HL-60/S4 treated with retinoic acid at 250 ng/mL for 4 days and 3 days (cell line): ENCODE data around the gene OR4X1.
"Not testable (repeated sequence)": the region's sequence is repeated elsewhere in the genome, so short reads cannot be mapped to it uniquely, and the experiment has no call there.

ENCODE experiments used
- in situ Hi-C: fragments of 300-500 bp; cut with MboI; formaldehyde crosslinking; loops from 2 replicates; pipeline ENCODE4 v1.7.0; 2022; ENCODE audit warnings: low sequenced_read_pairs

Gene OR4X1, protein sequence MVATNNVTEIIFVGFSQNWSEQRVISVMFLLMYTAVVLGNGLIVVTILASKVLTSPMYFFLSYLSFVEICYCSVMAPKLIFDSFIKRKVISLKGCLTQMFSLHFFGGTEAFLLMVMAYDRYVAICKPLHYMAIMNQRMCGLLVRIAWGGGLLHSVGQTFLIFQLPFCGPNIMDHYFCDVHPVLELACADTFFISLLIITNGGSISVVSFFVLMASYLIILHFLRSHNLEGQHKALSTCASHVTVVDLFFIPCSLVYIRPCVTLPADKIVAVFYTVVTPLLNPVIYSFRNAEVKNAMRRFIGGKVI

DNA sequence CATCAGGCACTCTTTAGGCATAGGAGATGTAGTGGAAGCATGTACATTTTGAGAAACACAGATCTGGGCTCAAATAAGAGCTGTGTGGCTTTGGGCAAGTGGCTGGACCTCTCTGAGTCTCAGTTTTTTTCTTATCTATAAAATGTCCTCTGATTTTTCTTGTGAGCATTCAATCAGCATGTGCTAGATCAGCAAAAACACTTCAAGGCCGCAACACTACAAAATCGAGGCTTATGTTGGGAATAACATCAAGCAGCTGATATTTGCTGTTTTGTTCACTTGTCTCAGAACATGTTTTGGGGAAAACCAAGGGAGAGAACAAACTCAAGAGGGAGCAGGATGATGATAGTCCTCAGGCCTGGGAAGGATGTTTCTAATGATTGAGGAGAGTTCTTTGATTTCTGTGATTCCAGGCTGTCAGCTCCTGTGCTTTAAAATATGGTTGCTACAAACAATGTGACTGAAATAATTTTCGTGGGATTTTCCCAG, at the start of gene OR4X1:
TSS of gene OR4X1 (plus strand) at position 439 of the 489 bp plus-strand sequence. CDS start at position 439, 0 bp downstream.
- in situ Hi-C loops = no loop called here

DNA sequence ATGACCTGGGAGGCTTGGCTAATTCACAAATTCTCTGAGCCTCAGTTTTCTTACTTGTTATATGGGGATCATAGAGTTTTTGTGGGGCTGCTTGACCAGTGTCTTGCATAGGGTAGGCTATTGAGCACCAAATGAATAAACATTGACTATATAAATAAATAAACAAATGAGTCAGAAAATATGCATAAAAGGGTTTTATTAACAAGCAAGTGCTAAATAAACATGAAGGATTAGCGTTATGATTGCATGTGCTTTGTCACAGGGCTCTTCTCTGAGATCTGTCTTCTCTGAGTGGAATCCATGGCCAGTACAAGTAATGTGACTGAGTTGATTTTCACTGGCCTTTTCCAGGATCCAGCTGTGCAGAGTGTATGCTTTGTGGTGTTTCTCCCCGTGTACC, 47.2 kb upstream of the OR4X1 start, which contains the start of gene OR4B1:
TSS of gene OR4B1 (plus strand) at position 301 of the 400 bp plus-strand sequence. CDS start at position 301, 0 bp downstream.
- in situ Hi-C loops = no loop called here

DNA sequence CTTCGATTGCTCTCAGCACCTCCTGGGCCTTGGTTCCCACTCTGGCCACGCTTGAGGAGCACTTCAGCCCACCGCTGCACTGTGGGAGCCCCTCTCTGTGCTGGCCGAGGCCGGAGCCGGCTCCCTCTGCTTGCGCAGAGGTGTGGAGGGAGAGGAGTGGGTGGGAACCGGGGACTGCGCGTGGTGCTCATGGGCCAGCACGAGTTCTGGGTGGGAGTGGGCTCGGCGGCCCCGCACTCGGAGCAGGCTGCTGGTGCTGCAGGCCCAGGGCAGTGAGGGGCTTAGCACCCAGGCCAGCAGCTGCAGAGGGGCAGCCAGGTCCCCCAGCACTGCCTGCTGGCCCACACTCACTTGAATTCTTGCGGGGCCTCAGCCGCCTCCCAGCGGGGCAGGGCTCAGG, 34.9 kb upstream of the OR4X1 start:
- in situ Hi-C loops = no loop called here

DNA sequence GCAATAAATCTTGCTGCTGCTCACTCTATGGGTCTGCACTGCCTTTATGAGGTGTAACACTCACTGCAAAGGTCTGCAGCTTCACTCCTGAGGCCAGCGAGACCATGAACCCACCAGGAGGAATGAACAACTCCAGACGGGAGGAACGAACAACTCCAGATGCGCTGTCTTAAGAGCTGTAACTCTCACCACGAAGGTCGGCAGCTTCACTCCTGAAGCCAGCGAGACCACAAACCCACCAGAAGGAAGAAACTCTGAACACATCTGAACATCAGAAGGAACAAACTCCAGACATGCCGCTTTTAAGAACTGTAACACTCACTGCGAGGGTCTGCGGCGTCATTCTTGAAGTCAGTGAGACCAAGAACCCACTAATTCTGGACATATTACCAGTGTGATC, 33.6 kb upstream of the OR4X1 start:
- in situ Hi-C loops = not testable (repeated sequence)

DNA sequence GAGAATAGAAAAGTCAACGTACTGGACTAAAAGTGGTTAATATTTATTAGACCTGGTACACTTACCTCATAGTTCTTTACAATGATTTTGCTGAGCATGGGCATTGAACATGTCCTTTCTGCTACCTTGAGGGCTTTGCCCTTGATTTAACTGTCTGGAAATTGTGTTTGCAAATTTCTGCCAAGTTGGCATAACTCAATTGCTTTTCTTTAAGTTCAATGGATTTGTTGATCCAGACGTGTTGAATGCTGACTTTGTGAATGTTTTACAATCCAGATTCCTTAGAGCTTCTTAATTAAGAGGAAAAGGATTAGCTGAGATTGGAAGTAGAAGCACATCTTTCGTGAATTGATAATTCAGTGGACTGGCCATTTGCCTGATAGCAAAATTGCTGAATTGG, 25.9 kb upstream of the OR4X1 start:
- in situ Hi-C loops = no loop called here

DNA sequence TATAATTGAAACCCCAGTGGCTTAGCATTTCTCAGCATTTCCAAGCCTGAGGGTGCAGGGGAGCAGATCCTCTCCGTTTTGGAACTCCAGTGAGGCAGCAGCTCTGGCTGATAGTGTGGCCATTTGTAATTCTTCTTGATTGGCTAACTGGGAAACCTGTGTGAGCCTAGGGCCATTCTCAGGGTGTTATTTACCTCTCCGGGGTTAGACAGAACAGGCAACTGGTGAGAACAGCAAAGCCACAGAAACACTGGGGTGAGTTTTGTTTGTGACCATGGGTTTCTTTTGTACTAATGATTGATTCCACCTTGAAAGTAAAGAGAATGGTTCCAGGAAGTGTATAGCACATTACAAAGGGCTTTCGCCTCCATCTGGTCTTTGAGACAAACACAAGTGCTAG, 21.2 kb upstream of the OR4X1 start:
- in situ Hi-C loops = no loop called here

DNA sequence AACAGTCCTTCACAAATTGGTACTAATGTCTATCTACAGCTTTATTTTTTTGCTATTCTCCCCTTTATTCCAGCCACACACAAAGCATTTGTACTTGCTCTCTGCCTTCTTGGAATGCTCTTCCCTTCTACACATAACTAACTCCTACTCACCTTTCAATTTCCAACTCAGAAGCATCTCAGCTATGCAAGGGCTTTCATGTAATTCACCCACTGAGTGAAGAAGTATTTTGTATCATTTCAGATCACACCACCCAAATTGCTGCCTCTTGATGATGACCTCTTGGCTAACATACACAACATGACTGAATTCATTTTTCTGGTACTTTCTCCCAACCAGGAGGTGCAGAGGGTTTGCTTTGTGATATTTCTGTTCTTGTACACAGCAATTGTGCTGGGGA, 18.9 kb upstream of the OR4X1 start, which contains the start of gene OR4X2:
TSS of gene OR4X2 (plus strand) at position 301 of the 400 bp plus-strand sequence. CDS start at position 301, 0 bp downstream.
- in situ Hi-C loops = no loop called here

DNA sequence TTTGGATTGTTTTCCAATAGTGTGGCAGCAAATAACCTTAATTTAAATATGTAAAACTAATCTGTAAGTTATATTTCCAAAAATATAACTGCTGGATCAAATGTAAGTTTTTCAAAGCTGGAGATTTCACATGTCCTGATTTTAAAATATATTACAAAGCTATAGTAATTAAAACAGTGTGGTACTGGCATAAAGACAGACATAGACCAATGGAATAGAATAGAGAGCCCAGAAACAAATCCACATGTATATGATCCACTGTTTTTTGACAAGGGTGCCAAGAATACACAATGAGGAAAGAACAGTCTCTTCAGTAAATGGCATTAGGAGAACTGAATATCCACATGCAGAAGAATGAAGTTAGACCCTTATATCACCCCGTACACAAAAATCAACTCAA, 14.8 kb upstream of the OR4X1 start:
- in situ Hi-C loops = no loop called here

DNA sequence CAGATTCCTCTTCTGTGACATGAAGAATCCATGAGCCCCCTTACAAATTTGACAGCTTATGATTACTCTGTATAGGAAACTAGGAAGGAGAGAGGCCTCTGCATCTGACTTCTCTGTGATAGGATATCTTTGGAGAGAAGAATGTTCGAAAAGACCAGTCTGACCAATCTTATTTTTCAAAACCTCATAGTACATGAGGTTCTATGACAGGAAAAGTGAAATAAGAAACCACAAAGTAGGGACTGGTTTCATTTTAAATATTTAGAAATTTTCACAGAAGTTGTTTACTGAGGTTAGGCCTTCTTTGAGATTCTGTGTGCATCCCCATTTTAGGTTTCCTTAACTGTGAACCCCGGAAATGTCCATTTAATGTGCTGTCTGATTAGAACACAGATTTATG, 2.1 kb upstream of the OR4X1 start:
- in situ Hi-C loops = no loop called here

DNA sequence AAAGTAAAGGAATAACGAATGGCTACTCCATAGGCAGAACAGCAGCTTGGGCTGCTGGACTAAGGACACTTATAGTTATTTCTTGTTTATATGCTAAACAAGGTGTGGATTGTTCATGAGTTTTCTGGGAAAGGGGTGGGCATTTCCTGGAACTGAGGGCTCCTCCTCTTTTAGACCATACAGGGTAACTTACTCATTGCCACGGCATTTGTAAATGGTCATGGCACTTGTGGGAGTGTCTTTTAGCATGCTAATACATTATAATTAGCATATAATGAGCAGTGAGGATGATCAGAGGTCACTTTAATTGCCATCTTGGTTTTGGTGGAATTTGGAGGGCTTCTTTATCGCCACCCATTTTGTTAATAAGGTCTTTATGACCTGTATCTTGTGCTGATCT, 7.0 kb downstream of the OR4X1 start:
- in situ Hi-C loops = no loop called here

DNA sequence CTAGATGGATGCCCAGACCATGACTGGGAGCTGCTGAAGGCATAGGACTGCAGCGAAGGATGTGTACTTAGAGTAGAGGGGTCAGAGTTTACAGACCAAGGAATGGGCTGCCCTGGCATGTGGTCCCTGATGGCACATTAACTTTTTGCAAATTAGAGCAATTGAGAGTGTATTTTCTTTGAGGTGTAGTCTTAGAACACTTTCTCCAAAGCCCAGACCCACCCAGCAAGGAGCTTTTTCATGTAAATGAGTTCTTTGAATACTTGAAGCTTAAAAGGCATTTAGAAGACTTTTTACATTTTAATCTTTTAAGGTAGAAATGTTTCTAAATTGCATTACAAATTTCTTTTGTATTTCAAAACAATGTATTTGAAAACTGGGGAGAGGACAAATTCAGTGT, 8.9 kb downstream of the OR4X1 start:
- in situ Hi-C loops = no loop called here

DNA sequence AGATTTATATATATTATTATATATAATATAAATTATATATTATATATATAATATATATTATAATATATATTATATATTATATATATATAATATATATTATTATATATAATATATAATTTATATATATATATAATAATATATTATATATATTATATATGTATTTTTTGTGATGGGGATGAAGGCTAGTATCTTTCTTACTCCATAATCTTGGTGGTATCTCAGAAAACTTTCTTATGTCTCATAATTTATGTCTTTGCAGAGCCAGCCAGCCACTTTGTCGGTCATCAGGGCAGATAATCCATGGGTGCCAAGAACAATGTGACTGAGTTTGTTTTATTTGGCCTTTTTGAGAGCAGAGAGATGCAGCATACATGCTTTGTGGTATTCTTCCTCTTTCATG, 42.3 kb downstream of the OR4X1 start, which contains the start of gene OR4S1:
TSS of gene OR4S1 (plus strand) at position 301 of the 400 bp plus-strand sequence. CDS start at position 301, 0 bp downstream.
- in situ Hi-C loops = no loop called here

DNA sequence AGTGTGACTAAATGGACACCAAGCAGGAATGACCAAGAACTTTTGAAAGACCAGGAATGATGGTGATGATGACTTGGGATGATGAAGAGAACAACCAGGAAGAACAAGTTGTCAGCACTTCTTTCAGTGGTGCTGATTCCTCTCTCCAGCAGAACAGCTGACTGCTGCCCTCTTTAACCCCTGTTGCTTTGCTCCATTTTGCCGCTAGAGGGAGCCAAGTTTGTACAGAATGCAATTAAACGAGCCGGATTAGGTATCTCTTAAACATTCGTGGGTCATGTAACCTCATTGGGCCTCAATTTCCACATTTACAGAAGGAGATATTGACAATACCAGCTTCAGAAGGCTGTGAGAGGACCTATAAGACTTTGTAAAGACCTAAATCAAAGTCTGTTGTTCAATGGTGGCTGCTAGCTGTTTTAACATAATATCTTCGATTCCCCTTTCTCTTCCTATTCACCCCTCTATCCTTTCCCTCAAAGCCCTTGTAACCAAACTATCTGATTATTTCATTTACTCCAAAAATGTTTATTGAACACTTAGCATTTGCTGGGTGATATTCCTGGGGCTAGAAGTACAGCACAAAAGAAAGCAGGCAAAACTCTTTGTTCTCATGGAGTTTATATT, 44.2 kb downstream of the OR4X1 start:
- in situ Hi-C loops = no loop called here

DNA sequence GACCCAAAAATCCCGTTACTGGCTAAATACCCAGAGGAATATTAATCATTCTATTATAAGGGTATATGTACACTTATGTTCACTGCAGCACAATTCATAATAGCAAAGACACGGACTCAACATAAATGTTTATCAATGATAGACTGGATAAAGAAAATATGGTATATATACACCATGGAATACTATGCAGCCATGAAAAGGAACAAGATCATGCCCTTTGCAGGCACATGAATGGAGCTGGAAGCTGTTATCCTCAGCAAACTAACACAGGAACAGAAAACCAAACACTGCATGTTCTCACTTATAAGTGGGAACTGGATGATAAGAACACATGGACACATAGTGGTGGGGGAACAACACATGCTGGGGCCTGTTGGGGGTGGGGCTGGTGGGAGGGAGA, 49.9 kb downstream of the OR4X1 start:
- in situ Hi-C loops = not testable (repeated sequence)
